ENCODE results near the gene CFAP70. TPM values are rescaled to one million over a fixed set of nuclear protein-coding genes. Genes with fewer than 3 reads are reported as not detected.

CFAP70 gene
- 0.14 to 0.28 TPM (median 0.21 TPM) in 5 replicates for total RNA-seq (2022; extraction: Qiagen RNA extraction; ENCODE audit: low read depth)

GRCh38 chr10:73358331-73359279 lies at the start of gene CFAP70:
CFAP70 (minus strand) TSS chr10:73358864; CDS start chr10:73354796, 4,068 bp downstream.

GRCh38 chr10:73252445-73253224 lies 106.0 kb downstream of the CFAP70 start, which contains the start of gene MRPS16:
MRPS16 (minus strand) TSS chr10:73252644; CDS start chr10:73252482, 162 bp downstream.

GRCh38 chr10:73246646-73247508 lies 111.8 kb downstream of the CFAP70 start, which contains the start of gene DNAJC9:
DNAJC9 (minus strand) TSS chr10:73247255; CDS start chr10:73247189, 66 bp downstream.

Other genes starting within 250 kb of the CFAP70 start
- gene NUDT13, start 248.4 kb downstream of the CFAP70 start, total RNA-seq (2022; extraction: Qiagen RNA extraction; ENCODE audit: low read depth) = 2.2 to 5.4 TPM (median 2.9 TPM) in 5 replicates
- 26.8 to 34.5 TPM (median 27.4 TPM) in 5 replicates for gene ECD, start 190.9 kb downstream of the CFAP70 start, total RNA-seq (2022; extraction: Qiagen RNA extraction; ENCODE audit: low read depth)
- gene FAM149B1, start 190.7 kb downstream of the CFAP70 start, total RNA-seq (2022; extraction: Qiagen RNA extraction; ENCODE audit: low read depth) = 6.3 to 8.1 TPM (median 7.7 TPM) in 5 replicates
- 49.6 to 52.1 TPM (median 50.3 TPM) in 5 replicates for gene DNAJC9, start 111.6 kb downstream of the CFAP70 start, total RNA-seq (2022; extraction: Qiagen RNA extraction; ENCODE audit: low read depth)
- gene MRPS16, start 106.2 kb downstream of the CFAP70 start, total RNA-seq (2022; extraction: Qiagen RNA extraction; ENCODE audit: low read depth) = 130 to 188 TPM (median 173 TPM) in 5 replicates
- 108 to 120 TPM (median 115 TPM) in 5 replicates for gene ANXA7, start 55.2 kb upstream of the CFAP70 start, total RNA-seq (2022; extraction: Qiagen RNA extraction; ENCODE audit: low read depth)
- 0.40 to 0.58 TPM (median 0.48 TPM) in 5 replicates for gene MSS51, start 74.7 kb upstream of the CFAP70 start, total RNA-seq (2022; extraction: Qiagen RNA extraction; ENCODE audit: low read depth)
- gene PPP3CB, start 137.2 kb upstream of the CFAP70 start, total RNA-seq (2022; extraction: Qiagen RNA extraction; ENCODE audit: low read depth) = 16.2 to 20.6 TPM (median 17.5 TPM) in 5 replicates
- 8.7 to 12.2 TPM (median 12.1 TPM) in 5 replicates for gene USP54, start 232.5 kb upstream of the CFAP70 start, total RNA-seq (2022; extraction: Qiagen RNA extraction; ENCODE audit: low read depth)